H1 (cell line): ENCODE results near the gene B4GALNT3. TPM values are rescaled to one million over a fixed set of nuclear protein-coding genes. Genes with fewer than 3 reads are reported as not detected.

Experiments
- CTCF ChIA-PET: fragments of 300-600 bp; sonication (Branson Sonifier 250); formaldehyde crosslinking; loops from one replicate; lab custom pipeline; 2021; ENCODE audit not compliant: partially characterized antibody; lab: Charles Lee
- POLR2A ChIA-PET: fragments of 300-600 bp; sonication (Branson Sonifier 250); formaldehyde crosslinking; loops from one replicate; lab custom pipeline; 2021; ENCODE audit warnings: inconsistent platforms; ENCODE audit not compliant: partially characterized antibody; lab: Charles Lee
- DNase-seq, 2 experiments: peaks; one replicate each; pipeline versions ENCODE4 v3.0.0 to v3.0.0-alpha.2; 2010 to 2022; ENCODE audit warnings: low spot score in 2 of 2, low read depth in 1 of 2, mixed read lengths in 1 of 2
- FAIRE-seq: peaks from 2 replicates; lab custom pipeline; 2011; peaks lifted over from hg19 to GRCh38; lab: Jason Lieb, UNC
- H2AFZ ChIP-seq: 2 replicates; pipeline ENCODE4 v1.8.1; 2012; ENCODE audit warnings: low read length, inconsistent platforms
- H2AK5ac ChIP-seq: 2 replicates; pipeline ENCODE4 v1.6.1; 2013; ENCODE audit warnings: low read depth, low read length
- H2BK120ac ChIP-seq: replicated peaks from 2 replicates; pipeline ENCODE3; 2013; ENCODE audit warnings: low read depth, low read length, inconsistent platforms
- H2BK12ac ChIP-seq: 2 replicates; pipeline ENCODE4 v1.6.1; 2013; ENCODE audit warnings: low read depth, low read length
- H2BK15ac ChIP-seq: 2 replicates; pipeline ENCODE4 v1.6.1; 2013; ENCODE audit warnings: low read length
- H2BK20ac ChIP-seq: 2 replicates; pipeline ENCODE4 v1.6.1; 2013; ENCODE audit warnings: low read length
- H2BK5ac ChIP-seq: 2 replicates; pipeline ENCODE4 v1.6.1; 2013; ENCODE audit warnings: low read depth, low read length
- H3K14ac ChIP-seq: 2 replicates; pipeline ENCODE4 v1.6.1; 2013; ENCODE audit warnings: inconsistent platforms; ENCODE audit not compliant: insufficient read length
- H3K18ac ChIP-seq: 2 replicates; pipeline ENCODE4 v1.6.1; 2013; ENCODE audit warnings: low read length; ENCODE audit errors: extremely low read depth
- H3K23ac ChIP-seq: 2 replicates; pipeline ENCODE4 v1.6.1; 2013; ENCODE audit warnings: inconsistent platforms; ENCODE audit not compliant: insufficient read length
- H3K23me2 ChIP-seq: 2 replicates; pipeline ENCODE4 v1.6.1; 2013; ENCODE audit warnings: low read depth, low read length
- H3K27ac ChIP-seq: 2 replicates; pipeline ENCODE4 v1.6.1; 2011; ENCODE audit warnings: low read depth, low read length, inconsistent platforms
- H3K27me3 ChIP-seq, 4 experiments: replicated peaks in 1 of 4; 1 replicate in 1 of 4; 2 replicates in 3 of 4; pipeline versions ENCODE4 v1.6.1 to v1.8.1; 2011 to 2013; ENCODE audit warnings: low read length in 3 of 4, mild to moderate bottlenecking in 3 of 4, inconsistent platforms in 2 of 4, mixed read lengths in 2 of 4, moderate library complexity in 1 of 4; ENCODE audit not compliant: control insufficient read depth in 3 of 4, insufficient read depth in 3 of 4; ENCODE audit errors: extremely low read depth in 1 of 4
- H3K36me3 ChIP-seq, 4 experiments: 2 replicates each; pipeline versions ENCODE4 v1.6.1 to v1.8.1; 2011 to 2013; ENCODE audit warnings: mild to moderate bottlenecking in 4 of 4, low read length in 3 of 4, moderate library complexity in 2 of 4, control low read depth in 1 of 4, inconsistent platforms in 1 of 4; ENCODE audit not compliant: insufficient read depth in 4 of 4, control insufficient read depth in 2 of 4
- H3K4ac ChIP-seq: replicated peaks from 2 replicates; pipeline ENCODE3; 2013; ENCODE audit warnings: low read length, low read depth, mixed read lengths, inconsistent platforms; ENCODE audit not compliant: insufficient read length
- H3K4me1 ChIP-seq, 4 experiments: replicated peaks in 1 of 4; 1 replicate in 1 of 4; 2 replicates in 3 of 4; pipeline versions ENCODE4 v1.6.1 to v1.8.1; 2011 to 2013; ENCODE audit warnings: low read length in 3 of 4, inconsistent platforms in 2 of 4, mixed read lengths in 1 of 4; ENCODE audit not compliant: insufficient read depth in 4 of 4, control insufficient read depth in 3 of 4
- H3K4me2 ChIP-seq, 2 experiments: 2 replicates each; pipeline versions ENCODE4 v1.6.1 to v1.8.1; 2011 to 2013; ENCODE audit warnings: low read depth in 2 of 2, low read length in 2 of 2, control low read depth in 1 of 2, inconsistent platforms in 1 of 2, mild to moderate bottlenecking in 1 of 2; ENCODE audit not compliant: insufficient read depth in 1 of 2
- H3K4me3 ChIP-seq, 4 experiments: fragments of 200-600, 300-600 bp in 1 of 4; sonication (generic), shearing (Covaris generic), sonication (Bioruptor Twin) in 1 of 4; 2 replicates each; pipeline versions ENCODE4 v1.5.1 to v1.8.1; 2011 to 2016; ENCODE audit warnings: low read length in 4 of 4, low read depth in 3 of 4, control low read depth in 2 of 4, inconsistent platforms in 2 of 4, mild to moderate bottlenecking in 2 of 4, mixed read lengths in 1 of 4, moderate library complexity in 1 of 4; ENCODE audit not compliant: insufficient read depth in 2 of 4; ENCODE audit errors: extremely low read depth in 1 of 4
- H3K56ac ChIP-seq: replicated peaks from 2 replicates; pipeline ENCODE3; 2013; ENCODE audit warnings: low read depth, mild to moderate bottlenecking, mixed read lengths, low read length, inconsistent platforms; ENCODE audit not compliant: insufficient read length
- H3K79me1 ChIP-seq: 2 replicates; pipeline ENCODE4 v1.6.1; 2013; ENCODE audit warnings: low read depth, low read length, control low read depth
- H3K79me2 ChIP-seq, 2 experiments: 2 replicates each; pipeline versions ENCODE4 v1.6.1 to v1.8.1; 2012 to 2013; ENCODE audit warnings: low read length in 2 of 2, mild to moderate bottlenecking in 2 of 2, inconsistent platforms in 1 of 2; ENCODE audit not compliant: insufficient read depth in 2 of 2, control insufficient read depth in 1 of 2
- H3K9ac ChIP-seq, 4 experiments: replicated peaks in 1 of 4; 1 replicate in 1 of 4; 2 replicates in 3 of 4; pipeline versions ENCODE4 v1.6.1 to v1.8.1; 2011 to 2013; ENCODE audit warnings: low read depth in 3 of 4, low read length in 3 of 4, control low read depth in 2 of 4, mild to moderate bottlenecking in 2 of 4, moderate library complexity in 2 of 4, inconsistent platforms in 1 of 4; ENCODE audit errors: extremely low read depth in 1 of 4
- H3K9me3 ChIP-seq, 2 experiments: 2 replicates each; pipeline versions ENCODE4 v1.6.1 to v1.8.1; 2012 to 2013; ENCODE audit warnings: mild to moderate bottlenecking in 2 of 2, moderate library complexity in 2 of 2, control low read depth in 1 of 2, inconsistent platforms in 1 of 2, low read depth in 1 of 2, low read length in 1 of 2, mixed read lengths in 1 of 2; ENCODE audit not compliant: insufficient read depth in 2 of 2
- H4K20me1 ChIP-seq, 2 experiments: replicated peaks in 1 of 2; 2 replicates each; pipeline versions ENCODE3 to v1.8.1; 2011 to 2013; ENCODE audit warnings: inconsistent platforms in 2 of 2, low read length in 2 of 2, mild to moderate bottlenecking in 1 of 2; ENCODE audit not compliant: insufficient read depth in 2 of 2, control insufficient read depth in 1 of 2
- H4K5ac ChIP-seq: 2 replicates; pipeline ENCODE4 v1.6.1; 2013; ENCODE audit warnings: low read length, low read depth, mixed read lengths, inconsistent platforms; ENCODE audit not compliant: insufficient read length
- H4K8ac ChIP-seq: 2 replicates; pipeline ENCODE4 v1.8.0; 2013; ENCODE audit warnings: mild to moderate bottlenecking, moderate library complexity, low read length, inconsistent platforms; ENCODE audit not compliant: insufficient read depth; ENCODE audit errors: extremely low read depth
- H4K91ac ChIP-seq: replicated peaks from 2 replicates; pipeline ENCODE3; 2013; ENCODE audit warnings: low read length, mixed read lengths, inconsistent platforms; ENCODE audit not compliant: insufficient read length
- EZH2 ChIP-seq: fragments of 200-600 bp; sonication (generic); IDR thresholded peaks from 2 replicates; pipeline ENCODE4 v1.7.1; 2012; ENCODE audit warnings: low read depth, mild to moderate bottlenecking, moderate library complexity, low read length, inconsistent platforms; ENCODE audit not compliant: severe bottlenecking
- GTF2F1 ChIP-seq: IDR thresholded peaks from 2 replicates; pipeline ENCODE4 v1.6.1; 2012; ENCODE audit warnings: low read depth, low read length, improper control_type of control experiment, borderline replicate concordance
- MAFK ChIP-seq: IDR thresholded peaks from 2 replicates; pipeline ENCODE4 v1.6.1; 2012; ENCODE audit warnings: low read depth, mild to moderate bottlenecking, improper control_type of control experiment, low read length
- RBBP5 ChIP-seq: IDR thresholded peaks from 2 replicates; pipeline ENCODE4 v1.7.1; 2012; ENCODE audit warnings: low read depth, mild to moderate bottlenecking, inconsistent platforms, low read length, moderate library complexity, borderline replicate concordance
- SP1 ChIP-seq: IDR thresholded peaks from 2 replicates; pipeline ENCODE4 v1.6.1; 2011; ENCODE audit warnings: low read depth, low read length
- TAF7 ChIP-seq: optimal IDR thresholded peaks from 2 replicates; pipeline ENCODE3; 2011; ENCODE audit warnings: low read depth, mild to moderate bottlenecking, inconsistent platforms, low read length, moderate library complexity, borderline replicate concordance
- TBP ChIP-seq: IDR thresholded peaks from 2 replicates; pipeline ENCODE4 v1.6.1; 2011; ENCODE audit warnings: low read depth, low read length, improper control_type of control experiment
- WGBS, 2 experiments: shearing (Covaris generic) in 1 of 2; methylation state at CpG; one replicate each; pipeline versions ENCODE4 v1.1.6 to v1.1.7; 2013 to 2015; ENCODE audit warnings: low lambda C conversion rate in 2 of 2, mixed read lengths in 2 of 2, inconsistent platforms in 1 of 2, low coverage in 1 of 2, missing lambda C conversion rate in 1 of 2; ENCODE audit not compliant: insufficient replicate concordance in 2 of 2, insufficient coverage in 1 of 2, insufficient read length in 1 of 2; ENCODE audit errors: extremely low coverage in 1 of 2, missing lambda C conversion rate in 1 of 2; 5-methylcytosine and 5-hydroxymethylcytosine counted together
- polyA plus RNA-seq, 7 experiments: library from polyadenylated mRNA; depleted of rRNA in 3 of 7; stranded (reverse) in 5 of 7; unstranded in 2 of 7; fragments of >200 nt in 5 of 7; fragments of 200-250 nt in 2 of 7; gene quantifications; 1 replicate in 5 of 7; 2 replicates in 1 of 7; 4 replicates in 1 of 7; pipeline versions ENCODE4 v1.2.1 to v1.2.3, GENCODE V29; 2011 to 2013; ENCODE audit warnings: missing spikeins in 2 of 7, mixed read lengths in 2 of 7
- total RNA-seq: library from RNA; stranded (reverse); fragmentation: NEBNext Ultra II Directional; extraction: Animal tissue kit (Norgen Biotek cat#: 25700); gene quantifications from 2 replicates; pipeline ENCODE4 v1.2.1, GENCODE V29; 2021

The B4GALNT3 gene
- total and polyA plus RNA-seq, 2 of the 8 experiments (the other 6 are each of a cell fraction or from before 2014, with no cell fraction given) = 12.5 to 20.3 TPM

DNA sequence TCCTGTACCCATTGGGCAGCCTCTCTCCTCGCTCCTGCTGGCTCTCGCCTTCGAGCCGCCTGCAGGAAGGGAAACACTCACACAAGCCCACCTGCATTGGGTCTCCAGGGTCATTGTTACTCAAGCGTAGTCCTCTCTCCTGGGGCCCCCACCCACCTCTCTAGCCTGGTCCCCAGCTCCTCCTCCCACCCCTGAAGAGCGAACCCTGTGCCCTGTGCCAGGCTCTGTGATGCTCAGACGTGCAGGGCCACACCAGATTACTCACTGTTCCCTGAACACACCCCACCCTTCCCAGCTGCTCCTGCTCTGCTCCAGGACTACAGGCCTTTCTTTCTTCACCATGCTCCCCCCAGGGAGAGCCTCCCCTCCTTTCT, 115.4 kb downstream of the B4GALNT3 start:
- POLR2A ChIA-PET = interaction anchor here (1.2 to 1.7 kb wide), 2 partner anchors 48 to 57 kb away, joined by 3 to 4 read pairs; no protein-coding TSS in a partner anchor
- 95% methylated on average over 6 of the region's 7 CpGs; no CpG with 5 or more reads in 1 of the 2 experiments for WGBS, 2 experiments
- H3K14ac ChIP-seq = no peak overlapping the region
- CTCF ChIA-PET = interaction anchor here (1.1 to 6.4 kb wide), 18 partner anchors 10 to 371 kb away, joined by 3 to 41 read pairs (median 7); partner anchors contain the start of gene WNK1
- no peak overlapping the region for H3K4me3 ChIP-seq
- no peaks in the 10 kb centered on the region for H3K9me3 ChIP-seq
- H3K4me1 ChIP-seq = peaks cover 0 to 16% (median 8%) of the 10 kb centered on the region in 4 experiments; a peak in 6 of 7 replicates
- no peak overlapping the region for H2BK20ac ChIP-seq
- no peak for FAIRE-seq
- H2BK5ac ChIP-seq = no peak overlapping the region
- H3K4me2 ChIP-seq = no peak overlapping the region
- no peak overlapping the region for H2AK5ac ChIP-seq
- H3K23me2 ChIP-seq = peaks cover 7% of the 10 kb centered on the region
- H3K27ac ChIP-seq = no peak overlapping the region
- H3K36me3 ChIP-seq = no peaks in the 10 kb centered on the region
- no peak overlapping the region for H2AFZ ChIP-seq
- no peaks in the 10 kb centered on the region for H4K20me1 ChIP-seq
- H3K79me2 ChIP-seq = no peaks in the 10 kb centered on the region
- no peak overlapping the region for H3K18ac ChIP-seq
- peak overlapping the region; percentile 92; the same call in 1 of the 2 replicates for H2BK15ac ChIP-seq
- TF ChIP-seq TAF7 = no peak
- TF ChIP-seq SP1 = no peak
- TF ChIP-seq TBP = no peak
- TF ChIP-seq MAFK = no peak
- TF ChIP-seq GTF2F1 = no peak
- no peak for TF ChIP-seq RBBP5
- no peak for TF ChIP-seq EZH2
- H3K4ac ChIP-seq = no peak overlapping the region
- H2BK120ac ChIP-seq = no peak overlapping the region
- no peak overlapping the region for H4K91ac ChIP-seq
- no peak overlapping the region for H3K56ac ChIP-seq
- H3K27me3 ChIP-seq = peaks cover 0 to 9% (median 7%) of the 10 kb centered on the region in 4 experiments; a peak in 6 of 7 replicates
- DNase-seq = no peak
- no peaks in the 10 kb centered on the region for H3K79me1 ChIP-seq
- no peak overlapping the region; the same call in 1 of the 2 replicates for H4K8ac ChIP-seq
- no peak overlapping the region for H3K23ac ChIP-seq
- H2BK12ac ChIP-seq = no peak overlapping the region
- H3K9ac ChIP-seq = no peak overlapping the region
- no peak overlapping the region for H4K5ac ChIP-seq
